ENCODE data around the gene SYMPK. TPM values are rescaled to one million over a fixed set of nuclear protein-coding genes. Genes with fewer than 3 reads are reported as not detected.
A peak's percentile ranks its signal among the peaks of the same experiment; 100 is the strongest.

The SYMPK gene
- polyA plus RNA-seq, 1 of the 3 experiments (the other 2 are of a cell fraction) = 92.7 TPM

DNA sequence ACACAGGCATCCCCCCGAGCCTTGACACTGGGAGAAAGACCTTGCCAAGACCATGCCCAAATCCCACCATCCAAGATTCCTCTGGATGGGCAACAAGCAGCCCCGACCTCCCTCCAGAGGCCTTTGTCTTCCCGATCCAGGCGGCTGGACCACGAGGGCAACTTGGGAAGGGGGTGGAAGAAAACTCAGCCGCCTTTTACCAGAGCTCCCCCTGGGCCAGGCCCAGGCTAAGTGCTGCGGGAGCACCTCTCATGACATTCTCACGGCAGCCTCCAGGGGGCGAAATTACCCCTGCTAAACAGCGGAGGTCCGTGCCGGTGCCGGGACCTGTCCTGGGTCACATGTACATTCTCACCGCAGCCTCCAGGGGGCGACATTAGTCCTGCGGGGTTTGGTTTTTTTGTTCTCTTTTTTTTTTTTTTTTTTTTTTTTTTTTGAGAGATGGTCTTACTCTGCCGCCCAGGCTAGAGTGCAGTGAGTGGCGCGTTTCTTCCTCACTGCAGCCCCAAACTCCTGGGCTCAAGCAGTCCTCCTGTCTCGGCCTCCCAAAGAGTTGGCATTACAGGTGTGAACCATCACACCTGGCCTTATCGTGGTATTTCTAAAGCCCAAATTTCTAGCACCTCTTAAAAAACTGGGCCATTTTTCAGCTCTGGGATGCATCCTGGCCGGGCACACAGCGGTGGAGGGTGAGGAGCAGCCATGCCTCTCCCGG is 45.8 kb downstream of the SYMPK start (continued):
- TF ChIP-seq RCOR1 (IDR thresholded peaks at IDR 0.05; ENCODE audit: low read length) = no peak
- TF ChIP-seq RXRA (IDR thresholded peaks at IDR 0.05; ENCODE audit: borderline replicate concordance, low read depth) = no peak
- TF ChIP-seq, protein P1, sequence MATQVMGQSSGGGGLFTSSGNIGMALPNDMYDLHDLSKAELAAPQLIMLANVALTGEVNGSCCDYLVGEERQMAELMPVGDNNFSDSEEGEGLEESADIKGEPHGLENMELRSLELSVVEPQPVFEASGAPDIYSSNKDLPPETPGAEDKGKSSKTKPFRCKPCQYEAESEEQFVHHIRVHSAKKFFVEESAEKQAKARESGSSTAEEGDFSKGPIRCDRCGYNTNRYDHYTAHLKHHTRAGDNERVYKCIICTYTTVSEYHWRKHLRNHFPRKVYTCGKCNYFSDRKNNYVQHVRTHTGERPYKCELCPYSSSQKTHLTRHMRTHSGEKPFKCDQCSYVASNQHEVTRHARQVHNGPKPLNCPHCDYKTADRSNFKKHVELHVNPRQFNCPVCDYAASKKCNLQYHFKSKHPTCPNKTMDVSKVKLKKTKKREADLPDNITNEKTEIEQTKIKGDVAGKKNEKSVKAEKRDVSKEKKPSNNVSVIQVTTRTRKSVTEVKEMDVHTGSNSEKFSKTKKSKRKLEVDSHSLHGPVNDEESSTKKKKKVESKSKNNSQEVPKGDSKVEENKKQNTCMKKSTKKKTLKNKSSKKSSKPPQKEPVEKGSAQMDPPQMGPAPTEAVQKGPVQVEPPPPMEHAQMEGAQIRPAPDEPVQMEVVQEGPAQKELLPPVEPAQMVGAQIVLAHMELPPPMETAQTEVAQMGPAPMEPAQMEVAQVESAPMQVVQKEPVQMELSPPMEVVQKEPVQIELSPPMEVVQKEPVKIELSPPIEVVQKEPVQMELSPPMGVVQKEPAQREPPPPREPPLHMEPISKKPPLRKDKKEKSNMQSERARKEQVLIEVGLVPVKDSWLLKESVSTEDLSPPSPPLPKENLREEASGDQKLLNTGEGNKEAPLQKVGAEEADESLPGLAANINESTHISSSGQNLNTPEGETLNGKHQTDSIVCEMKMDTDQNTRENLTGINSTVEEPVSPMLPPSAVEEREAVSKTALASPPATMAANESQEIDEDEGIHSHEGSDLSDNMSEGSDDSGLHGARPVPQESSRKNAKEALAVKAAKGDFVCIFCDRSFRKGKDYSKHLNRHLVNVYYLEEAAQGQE (IDR thresholded peaks at IDR 0.05; ENCODE audit: low read depth, low read length) = no peak
- TF ChIP-seq, protein P2, sequence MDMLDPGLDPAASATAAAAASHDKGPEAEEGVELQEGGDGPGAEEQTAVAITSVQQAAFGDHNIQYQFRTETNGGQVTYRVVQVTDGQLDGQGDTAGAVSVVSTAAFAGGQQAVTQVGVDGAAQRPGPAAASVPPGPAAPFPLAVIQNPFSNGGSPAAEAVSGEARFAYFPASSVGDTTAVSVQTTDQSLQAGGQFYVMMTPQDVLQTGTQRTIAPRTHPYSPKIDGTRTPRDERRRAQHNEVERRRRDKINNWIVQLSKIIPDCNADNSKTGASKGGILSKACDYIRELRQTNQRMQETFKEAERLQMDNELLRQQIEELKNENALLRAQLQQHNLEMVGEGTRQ (IDR thresholded peaks at IDR 0.05; ENCODE audit: borderline replicate concordance, low read depth, low read length) = no peak; the same call in 1 of the 2 replicates
- TF ChIP-seq GATA2 (CRISPR knock-in tag; IDR thresholded peaks at IDR 0.05) = no peak
- TF ChIP-seq ELF1 (IDR thresholded peaks at IDR 0.05) = no peak
- TF ChIP-seq TCF12 (IDR thresholded peaks at IDR 0.05) = no peak
- peak; percentile 99 for TF ChIP-seq CTCF (IDR thresholded peaks at IDR 0.05)
- TF ChIP-seq EP300 (IDR thresholded peaks at IDR 0.05; ENCODE audit: borderline replicate concordance in 1 of 2, low read depth in 1 of 2, low read length in 1 of 2) = no peak
- no peak for TF ChIP-seq FOXM1 (IDR thresholded peaks at IDR 0.05; ENCODE audit: low read depth)
- TF ChIP-seq USF1 (IDR thresholded peaks at IDR 0.05; ENCODE audit: borderline replicate concordance, low read depth) = peak; percentile 77; the same call in 1 of the 2 replicates
- TF ChIP-seq GABPA (IDR thresholded peaks at IDR 0.05; ENCODE audit: low read depth) = no peak
- TF ChIP-seq, protein P3, sequence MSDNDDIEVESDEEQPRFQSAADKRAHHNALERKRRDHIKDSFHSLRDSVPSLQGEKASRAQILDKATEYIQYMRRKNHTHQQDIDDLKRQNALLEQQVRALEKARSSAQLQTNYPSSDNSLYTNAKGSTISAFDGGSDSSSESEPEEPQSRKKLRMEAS (IDR thresholded peaks at IDR 0.05; ENCODE audit: low read depth) = peak; percentile 81; the same call in 1 of the 2 replicates
- TF ChIP-seq, protein P4, sequence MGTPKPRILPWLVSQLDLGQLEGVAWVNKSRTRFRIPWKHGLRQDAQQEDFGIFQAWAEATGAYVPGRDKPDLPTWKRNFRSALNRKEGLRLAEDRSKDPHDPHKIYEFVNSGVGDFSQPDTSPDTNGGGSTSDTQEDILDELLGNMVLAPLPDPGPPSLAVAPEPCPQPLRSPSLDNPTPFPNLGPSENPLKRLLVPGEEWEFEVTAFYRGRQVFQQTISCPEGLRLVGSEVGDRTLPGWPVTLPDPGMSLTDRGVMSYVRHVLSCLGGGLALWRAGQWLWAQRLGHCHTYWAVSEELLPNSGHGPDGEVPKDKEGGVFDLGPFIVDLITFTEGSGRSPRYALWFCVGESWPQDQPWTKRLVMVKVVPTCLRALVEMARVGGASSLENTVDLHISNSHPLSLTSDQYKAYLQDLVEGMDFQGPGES (IDR thresholded peaks at IDR 0.05; ENCODE audit: low read depth, low read length) = no peak
- no peak for TF ChIP-seq NFIC (IDR thresholded peaks at IDR 0.05; ENCODE audit: borderline replicate concordance)
- peak; percentile 75 for TF ChIP-seq SMC3 (IDR thresholded peaks at IDR 0.05; ENCODE audit: low read depth, low read length)
- TF ChIP-seq RAD21 (IDR thresholded peaks at IDR 0.05; ENCODE audit: low read length) = peak; percentile 82
- TF ChIP-seq TEAD4 (IDR thresholded peaks at IDR 0.05; ENCODE audit: borderline replicate concordance, insufficient read depth) = no peak
- no peak for TF ChIP-seq NRF1 (IDR thresholded peaks at IDR 0.05; ENCODE audit: low read depth, low read length)

Data from SK-N-SH (cell line).